ENCODE measurements around the gene LIPC. TPM values are rescaled to one million over a fixed set of nuclear protein-coding genes. Genes with fewer than 3 reads are reported as not detected.

The LIPC gene
- total RNA-seq, 2 donors from 2014 or later, result not detected

- no peak overlapping the region for H3K4me3 ChIP-seq
- no peaks in the 10 kb centered on the region for H3K4me1 ChIP-seq (ENCODE audit: control insufficient read depth in 1 of 2, low read depth in 2 of 2)
- no peak overlapping the region for H3K27ac ChIP-seq
- TF ChIP-seq CTCF (IDR thresholded peaks at IDR 0.05), result no peak
- H3K36me3 ChIP-seq, result no peaks in the 10 kb centered on the region
- no peak for DNase-seq (ENCODE audit: low spot score)
- no peak for ATAC-seq (ENCODE audit: insufficient number of reproducible peaks, low FRiP score, low read depth)
- no peaks in the 10 kb centered on the region for H3K27me3 ChIP-seq (replicated peaks; ENCODE audit: insufficient read depth)
- H3K9me3 ChIP-seq, result no peaks in the 10 kb centered on the region
These were observed 7.8 kb upstream of the LIPC start for GRCh38 chr15:58423831-58424608.

GRCh38 chr15:58424722-58425121, 7.1 kb upstream of the LIPC start:
- TF ChIP-seq CTCF (IDR thresholded peaks at IDR 0.05), result no peak
- DNase-seq (ENCODE audit: low spot score), result no peak
- no peaks in the 10 kb centered on the region for H3K27me3 ChIP-seq (replicated peaks; ENCODE audit: insufficient read depth)
- no peaks in the 10 kb centered on the region for H3K9me3 ChIP-seq
- no peak overlapping the region for H3K4me3 ChIP-seq
- no peak for ATAC-seq (ENCODE audit: insufficient number of reproducible peaks, low FRiP score, low read depth)
- H3K36me3 ChIP-seq, result no peaks in the 10 kb centered on the region
- no peaks in the 10 kb centered on the region for H3K4me1 ChIP-seq (ENCODE audit: control insufficient read depth in 1 of 2, low read depth in 2 of 2)
- H3K27ac ChIP-seq, result no peak overlapping the region

GRCh38 chr15:58425185-58425584, 6.6 kb upstream of the LIPC start:
- no peak overlapping the region for H3K27ac ChIP-seq
- no peaks in the 10 kb centered on the region for H3K9me3 ChIP-seq
- TF ChIP-seq CTCF (IDR thresholded peaks at IDR 0.05), result no peak

GRCh38 chr15:58425834-58426233, 6.0 kb upstream of the LIPC start:
- ATAC-seq (ENCODE audit: insufficient number of reproducible peaks, low FRiP score, low read depth), result no peak

More at GRCh38 chr15:58425185-58425584, 6.6 kb upstream of the LIPC start:
- no peak for ATAC-seq (ENCODE audit: insufficient number of reproducible peaks, low FRiP score, low read depth)
- Histone ChIP-seq H3K36me3 (no peaks in the 10 kb centered on the region), H3K4me1 (ENCODE audit: control insufficient read depth in 1 of 2, low read depth in 2 of 2) (no peaks in the 10 kb centered on the region), H3K4me3 (no peak overlapping the region), H3K27me3 (replicated peaks; ENCODE audit: insufficient read depth) (no peaks in the 10 kb centered on the region)
- DNase-seq (ENCODE audit: low spot score), result no peak

GRCh38 chr15:58426501-58426900, 5.3 kb upstream of the LIPC start:
- H3K27me3 ChIP-seq (replicated peaks; ENCODE audit: insufficient read depth), result no peaks in the 10 kb centered on the region
- H3K9me3 ChIP-seq, result no peaks in the 10 kb centered on the region
- TF ChIP-seq CTCF (IDR thresholded peaks at IDR 0.05), result no peak
- H3K4me1 ChIP-seq (ENCODE audit: control insufficient read depth in 1 of 2, low read depth in 2 of 2), result no peaks in the 10 kb centered on the region
- H3K27ac ChIP-seq, result no peak overlapping the region
- no peak for ATAC-seq (ENCODE audit: insufficient number of reproducible peaks, low FRiP score, low read depth)
- no peaks in the 10 kb centered on the region for H3K36me3 ChIP-seq
- no peak for DNase-seq (ENCODE audit: low spot score)
- H3K4me3 ChIP-seq, result no peak overlapping the region

More at GRCh38 chr15:58425834-58426233, 6.0 kb upstream of the LIPC start:
- Histone ChIP-seq H3K4me1 (ENCODE audit: control insufficient read depth in 1 of 2, low read depth in 2 of 2) (no peaks in the 10 kb centered on the region), H3K4me3 (no peak overlapping the region), H3K27ac (no peak overlapping the region), H3K27me3 (replicated peaks; ENCODE audit: insufficient read depth) (no peaks in the 10 kb centered on the region), H3K9me3 (no peaks in the 10 kb centered on the region), H3K36me3 (no peaks in the 10 kb centered on the region)
- no peak for DNase-seq (ENCODE audit: low spot score)
- no peak for TF ChIP-seq CTCF (IDR thresholded peaks at IDR 0.05)

All from thoracic aorta (tissue), 2 donors.